Measurements from ENCODE around the gene MYO1G. TPM values are rescaled to one million over a fixed set of nuclear protein-coding genes. Genes with fewer than 3 reads are reported as not detected.

MYO1G gene
- total and polyA plus RNA-seq, 7 experiments from 2014 or later: 29.2 to 385 (median 76.0) TPM

GRCh38 chr7:45001138-45001694 lies 22.4 kb upstream of the MYO1G start:
- peak overlapping the region; percentile 59 for H3K4me3 ChIP-seq (ENCODE audit: low read length)
- peak overlapping the region; percentile 86 to 96 (median 92) for H3K27ac Mint-ChIP-seq
- intact Hi-C loops (cut with micrococcal nuclease): loop anchor here (1.0 to 2.0 kb wide), 8 partner anchors 26 to 412 kb away; partner anchors contain the start of genes H2AZ2 (in 1 of the 2), PPIA (in 1 of the 2), PURB (in 1 of the 2) and TBRG4 (in 1 of the 2)

DNA sequence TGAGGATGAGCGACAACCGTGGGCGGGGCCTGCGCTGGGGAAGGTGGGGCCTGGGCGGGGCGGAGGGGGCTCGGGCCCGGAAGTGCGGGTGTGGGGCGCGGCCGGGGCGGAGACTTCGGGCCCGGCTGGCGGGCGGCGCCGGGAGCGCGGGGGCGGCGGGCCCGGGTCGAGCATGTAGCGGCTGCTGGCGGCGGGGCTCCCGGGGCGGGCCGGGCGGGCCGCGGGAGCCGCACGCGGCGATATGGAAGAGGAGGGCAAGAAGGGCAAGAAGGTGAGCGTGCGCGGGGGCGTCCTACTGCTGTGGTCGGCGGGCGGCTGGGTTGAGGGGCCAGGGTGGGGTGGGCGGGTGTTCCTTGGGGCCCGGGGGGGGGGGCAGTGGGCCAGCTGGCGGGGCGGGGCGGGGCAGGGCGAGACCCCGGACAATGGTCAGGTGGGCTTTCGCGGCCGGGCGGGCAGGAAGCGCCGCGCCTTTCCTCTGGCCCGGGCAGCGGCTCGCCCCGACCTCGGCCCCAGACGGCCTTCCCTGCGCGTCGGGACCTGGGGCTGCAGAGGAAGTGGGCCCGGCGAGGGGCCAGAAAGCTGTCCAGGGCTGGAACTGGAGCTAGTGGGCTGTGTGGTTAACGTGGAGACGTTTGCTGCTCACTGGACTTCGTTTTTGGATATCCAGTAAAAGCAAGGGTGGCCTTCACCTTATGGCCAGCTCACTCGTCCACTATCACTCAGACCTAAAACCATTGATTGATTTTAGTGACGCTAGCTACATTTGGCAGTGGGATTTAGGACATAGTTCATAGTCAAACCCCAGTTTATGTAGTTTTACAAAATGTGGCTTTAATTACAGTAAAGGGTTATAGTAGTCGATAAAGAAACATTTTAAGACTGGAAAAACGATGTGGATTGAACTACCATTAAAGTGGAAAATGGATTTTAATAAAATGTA lies 21.5 kb upstream of the MYO1G start, which contains the start of gene CCM2:
CCM2 (plus strand) TSS at position 109 of the 940 bp plus-strand sequence; CDS start at position 242, 133 bp downstream.
- peak within 1 kb of the TSS; percentile 83 for H3K4me3 ChIP-seq (ENCODE audit: low read length)
- peaks cover 0 to 2% (median 0%) of the 10 kb centered on the region in 11 donors for H3K9me3 Mint-ChIP-seq
- ATAC-seq (no peak), DNase-seq (peak in 1 of 9 donors; percentile 11)
- peak within 1 kb of the TSS; percentile 84 for H3K27ac ChIP-seq (ENCODE audit: low read depth, low read length)
- CTCF ChIA-PET: interaction anchor here (0.7 to 8.0 kb wide), 13 partner anchors 13 to 116 kb away, joined by 3 to 63 read pairs (median 4); no protein-coding TSS in a partner anchor
- no peaks in the 10 kb centered on the region for H3K9me3 ChIP-seq (ENCODE audit: control insufficient read depth in 2 of 3, low read length in 3 of 3)
- no peaks in the 10 kb centered on the region for H3K27me3 ChIP-seq (ENCODE audit: control insufficient read depth in 2 of 2, insufficient read depth in 2 of 2, low read length in 2 of 2)
- intact Hi-C loops (cut with micrococcal nuclease): loop anchor here (1.0 to 2.0 kb wide), 8 partner anchors 27 to 412 kb away; partner anchors contain the start of genes H2AZ2 (in 2 of the 2), PPIA (in 1 of the 2), PURB (in 1 of the 2) and TBRG4 (in 1 of the 2)
- H3K4me1 Mint-ChIP-seq: peaks cover 16 to 55% (median 49%) of the 10 kb centered on the region in 7 donors
- no peaks in the 10 kb centered on the region for H3K27me3 Mint-ChIP-seq
- peaks cover 0 to 3% (median 0%) of the 10 kb centered on the region in 3 experiments for H3K36me3 ChIP-seq (ENCODE audit: control insufficient read depth in 2 of 3, insufficient read depth in 3 of 3, low read length in 3 of 3)
- peak within 1 kb of the TSS; percentile 85 to 100 (median 96) for H3K4me3 Mint-ChIP-seq
- peak within 1 kb of the TSS; percentile 87 to 99 (median 96) for H3K27ac Mint-ChIP-seq
- H3K36me3 Mint-ChIP-seq: peaks cover 0 to 7% (median 0%) of the 10 kb centered on the region in 5 donors
- POLR2A ChIA-PET: interaction anchor here (0.6 to 10.5 kb wide), 15 partner anchors 8 to 138 kb away, joined by 3 to 348 read pairs (median 8); partner anchors contain the start of genes MYO1G, NACAD, PURB and TBRG4
- H3K4me1 ChIP-seq (ENCODE audit: control insufficient read depth in 2 of 2, insufficient read depth in 2 of 2, low read length in 2 of 2): peaks cover 9 to 27% of the 10 kb centered on the region in 2 donors

More at GRCh38 chr7:45001138-45001694, 22.4 kb upstream of the MYO1G start:
- H3K27me3 ChIP-seq (ENCODE audit: control insufficient read depth in 2 of 2, insufficient read depth in 2 of 2, low read length in 2 of 2): no peaks in the 10 kb centered on the region
- DNase-seq (peak in 8 of 9 donors; percentile 44 to 85 (median 77)), ATAC-seq (peak; percentile 33)
- peaks cover 0 to 2% (median 0%) of the 10 kb centered on the region in 11 donors for H3K9me3 Mint-ChIP-seq
- peaks cover 15 to 56% (median 49%) of the 10 kb centered on the region in 7 donors for H3K4me1 Mint-ChIP-seq
- peaks cover 9 to 18% of the 10 kb centered on the region in 2 donors for H3K4me1 ChIP-seq (ENCODE audit: control insufficient read depth in 2 of 2, insufficient read depth in 2 of 2, low read length in 2 of 2)
- H3K27ac ChIP-seq (ENCODE audit: low read depth, low read length): peak overlapping the region; percentile 84
- CTCF ChIA-PET: interaction anchor here (0.7 to 8.0 kb wide), 13 partner anchors 12 to 117 kb away, joined by 3 to 63 read pairs (median 4); no protein-coding TSS in a partner anchor
- peaks cover 0 to 3% (median 0%) of the 10 kb centered on the region in 3 experiments for H3K36me3 ChIP-seq (ENCODE audit: control insufficient read depth in 2 of 3, insufficient read depth in 3 of 3, low read length in 3 of 3)
- H3K4me3 Mint-ChIP-seq: peak overlapping the region; percentile 84 to 99 (median 90)
- H3K36me3 Mint-ChIP-seq: peaks cover 0 to 11% (median 7%) of the 10 kb centered on the region in 5 donors
- POLR2A ChIA-PET: interaction anchor here (0.6 to 10.5 kb wide), 18 partner anchors 9 to 153 kb away, joined by 3 to 348 read pairs (median 6); partner anchors contain the start of genes H2AZ2, MYO1G, NACAD and PURB
- H3K9me3 ChIP-seq (ENCODE audit: control insufficient read depth in 2 of 3, low read length in 3 of 3): no peaks in the 10 kb centered on the region
- no peaks in the 10 kb centered on the region for H3K27me3 Mint-ChIP-seq

GRCh38 chr7:44999245-45000092 lies 20.7 kb upstream of the MYO1G start:
- CTCF ChIA-PET: interaction anchor here (0.6 to 8.0 kb wide), 7 partner anchors 12 to 257 kb away, joined by 4 to 63 read pairs (median 4); no protein-coding TSS in a partner anchor
- peak; percentile 93 for ATAC-seq
- H3K36me3 ChIP-seq (ENCODE audit: control insufficient read depth in 2 of 3, insufficient read depth in 3 of 3, low read length in 3 of 3): peaks cover 0 to 3% (median 0%) of the 10 kb centered on the region in 3 experiments

DNA sequence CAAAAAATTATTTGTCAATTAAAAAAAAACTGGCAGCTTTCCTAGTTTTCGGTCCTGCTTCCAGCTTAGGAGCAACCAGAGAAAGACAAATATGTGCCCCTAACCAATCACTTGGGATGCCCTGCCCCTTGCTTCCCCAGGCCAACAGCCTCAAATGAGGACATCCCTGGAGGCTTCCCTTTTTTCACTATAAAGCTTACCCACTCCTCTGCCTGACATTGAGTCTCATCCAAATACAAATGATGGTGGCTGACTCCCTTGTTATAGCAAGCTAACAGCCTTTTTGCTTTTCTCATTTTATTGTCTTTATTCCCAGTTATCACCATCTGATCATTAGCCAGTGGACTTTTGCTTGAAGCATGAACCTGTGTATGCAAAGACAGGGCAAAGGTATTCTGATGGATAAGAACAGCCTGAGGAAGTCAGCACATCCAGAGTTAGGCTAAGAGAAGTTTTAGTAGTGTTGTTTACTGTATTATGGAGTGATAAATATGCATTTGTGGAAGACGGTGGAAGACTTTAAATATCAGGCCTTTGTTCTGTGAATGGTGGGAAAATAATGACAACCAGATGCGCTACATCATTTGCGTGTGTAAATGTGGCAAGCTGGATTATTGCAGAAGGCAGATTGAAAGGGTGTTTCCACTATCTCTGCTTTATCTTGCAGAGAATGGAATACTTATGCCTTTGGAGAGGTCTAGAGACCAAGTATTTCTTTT lies 19.5 kb upstream of the MYO1G start:
- H3K27me3 ChIP-seq (ENCODE audit: control insufficient read depth in 2 of 2, insufficient read depth in 2 of 2, low read length in 2 of 2): no peaks in the 10 kb centered on the region
- no peak for DNase-seq
- H3K27me3 Mint-ChIP-seq: no peaks in the 10 kb centered on the region
- H3K36me3 ChIP-seq (ENCODE audit: control insufficient read depth in 2 of 3, insufficient read depth in 3 of 3, low read length in 3 of 3): peaks cover 0 to 3% (median 0%) of the 10 kb centered on the region in 3 experiments
- peak overlapping the region; percentile 85 to 100 (median 96) for H3K4me3 Mint-ChIP-seq
- H3K27ac Mint-ChIP-seq: peak overlapping the region in 8 of 9 donors; percentile 66 to 99 (median 93)
- intact Hi-C loops (cut with micrococcal nuclease): loop anchor here (2.0 to 5.0 kb wide), 2 partner anchors 416 to 916 kb away; partner anchors contain the start of genes POLM (in 1 of the 2) and TMED4 (in 1 of the 2)
- no peaks in the 10 kb centered on the region for H3K9me3 ChIP-seq (ENCODE audit: control insufficient read depth in 2 of 3, low read length in 3 of 3)
- no peak overlapping the region for H3K4me3 ChIP-seq (ENCODE audit: low read length)
- ChIA-PET POLR2A (interaction anchor here (1.4 to 10.5 kb wide), 4 partner anchors 17 to 113 kb away, joined by 4 to 348 read pairs (median 173); partner anchors contain the start of genes MYO1G and TBRG4), CTCF (interaction anchor here (0.7 to 8.0 kb wide), 6 partner anchors 11 to 138 kb away, joined by 4 to 63 read pairs (median 4); no protein-coding TSS in a partner anchor)
- H3K4me1 ChIP-seq (ENCODE audit: control insufficient read depth in 2 of 2, insufficient read depth in 2 of 2, low read length in 2 of 2): peaks cover 19 to 34% of the 10 kb centered on the region in 2 donors
- H3K27ac ChIP-seq (ENCODE audit: low read depth, low read length): peak overlapping the region; percentile 80
- peaks cover 0 to 7% (median 0%) of the 10 kb centered on the region in 5 donors for H3K36me3 Mint-ChIP-seq
- H3K9me3 Mint-ChIP-seq: peaks cover 0 to 2% (median 0%) of the 10 kb centered on the region in 11 donors
- H3K4me1 Mint-ChIP-seq: peaks cover 19 to 57% (median 44%) of the 10 kb centered on the region in 7 donors
- ATAC-seq: no peak

More at GRCh38 chr7:44999245-45000092, 20.7 kb upstream of the MYO1G start:
- POLR2A ChIA-PET: interaction anchor here (4.7 to 10.5 kb wide), 4 partner anchors 14 to 112 kb away, joined by 37 to 348 read pairs (median 178); partner anchors contain the start of genes MYO1G and TBRG4
- Mint-ChIP-seq H3K36me3 (peaks cover 0 to 7% (median 0%) of the 10 kb centered on the region in 5 donors), H3K4me3 (peak overlapping the region; percentile 85 to 100 (median 96)), H3K27ac (peak overlapping the region; percentile 82 to 99 (median 96)), H3K4me1 (peaks cover 19 to 59% (median 49%) of the 10 kb centered on the region in 7 donors), H3K27me3 (no peaks in the 10 kb centered on the region), H3K9me3 (peaks cover 0 to 2% (median 0%) of the 10 kb centered on the region in 11 donors)
- DNase-seq: peak; percentile 92 to 99 (median 98)
- Histone ChIP-seq H3K4me3 (ENCODE audit: low read length) (peak overlapping the region; percentile 83), H3K4me1 (ENCODE audit: control insufficient read depth in 2 of 2, insufficient read depth in 2 of 2, low read length in 2 of 2) (peaks cover 18 to 34% of the 10 kb centered on the region in 2 donors), H3K27ac (ENCODE audit: low read depth, low read length) (peak overlapping the region; percentile 80), H3K27me3 (ENCODE audit: control insufficient read depth in 2 of 2, insufficient read depth in 2 of 2, low read length in 2 of 2) (no peaks in the 10 kb centered on the region), H3K9me3 (ENCODE audit: control insufficient read depth in 2 of 3, low read length in 3 of 3) (no peaks in the 10 kb centered on the region)
- intact Hi-C loops (cut with micrococcal nuclease): loop anchor here (1.0 to 5.0 kb wide), 14 partner anchors 13 to 917 kb away; partner anchors contain the start of genes MYO1G (in 2 of the 2), PPIA (in 2 of the 2), H2AZ2 (in 1 of the 2) and OGDH (in 1 of the 2)

Measured in naive thymus-derived CD4-positive, alpha-beta T cell (primary cell).